HuH-7 (cell line): ENCODE data around the gene HECTD1.
"Not testable (repeated sequence)": the region's sequence is repeated elsewhere in the genome, so short reads cannot be mapped to it uniquely, and the experiment has no call there.

ENCODE experiments used
- DNase-seq: peaks from one replicate; pipeline ENCODE4 v3.0.0; 2011; ENCODE audit warnings: low spot score

The HECTD1 gene

DNA sequence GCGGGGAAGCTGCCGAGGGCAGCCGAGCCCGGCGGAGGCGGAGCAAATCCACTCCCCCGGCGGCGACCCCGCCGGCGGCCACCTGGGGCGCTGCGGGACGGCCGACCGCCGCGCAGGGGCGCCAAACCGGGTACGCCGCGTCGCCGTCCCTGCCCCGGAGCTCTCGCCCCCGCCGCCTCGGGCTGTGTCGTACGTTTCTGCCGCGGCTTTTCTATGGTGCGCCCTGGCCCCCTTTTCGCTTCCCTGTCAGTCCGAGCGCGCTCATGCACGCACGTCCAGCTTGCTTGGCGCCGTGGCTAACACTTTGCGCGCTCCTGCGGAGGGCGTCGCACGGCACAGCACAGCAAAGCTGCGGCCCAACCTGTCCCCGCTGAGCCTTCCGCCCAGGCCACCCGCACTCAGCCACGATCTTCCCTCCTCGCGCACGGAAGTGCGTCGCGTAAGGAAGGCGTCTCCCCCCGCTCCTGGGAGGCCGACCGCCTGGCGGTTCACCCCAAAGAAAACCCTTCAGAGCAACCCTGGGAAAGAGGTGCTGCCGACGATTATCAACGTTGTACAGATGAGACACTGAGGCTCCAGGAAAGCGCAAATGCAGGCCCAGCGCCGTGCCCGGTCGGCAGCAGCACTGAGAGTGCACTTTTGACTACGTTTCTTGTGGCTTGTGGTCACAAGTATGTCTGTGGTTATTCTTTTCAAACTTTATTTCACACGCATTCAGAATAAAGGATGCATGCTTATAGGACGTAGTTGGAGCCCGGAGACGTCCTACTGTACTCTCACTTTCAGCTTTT is at the start of gene HECTD1:
Gene HECTD1 (minus strand): TSS at position 39 of the 791 bp plus-strand sequence. CDS start 1,857 bp downstream, outside the sequence.
- DNase-seq, result peak; percentile 100

GRCh38 chr14:31257244-31257553 is 49.6 kb upstream of the HECTD1 start:
- DNase-seq, result no peak

DNA sequence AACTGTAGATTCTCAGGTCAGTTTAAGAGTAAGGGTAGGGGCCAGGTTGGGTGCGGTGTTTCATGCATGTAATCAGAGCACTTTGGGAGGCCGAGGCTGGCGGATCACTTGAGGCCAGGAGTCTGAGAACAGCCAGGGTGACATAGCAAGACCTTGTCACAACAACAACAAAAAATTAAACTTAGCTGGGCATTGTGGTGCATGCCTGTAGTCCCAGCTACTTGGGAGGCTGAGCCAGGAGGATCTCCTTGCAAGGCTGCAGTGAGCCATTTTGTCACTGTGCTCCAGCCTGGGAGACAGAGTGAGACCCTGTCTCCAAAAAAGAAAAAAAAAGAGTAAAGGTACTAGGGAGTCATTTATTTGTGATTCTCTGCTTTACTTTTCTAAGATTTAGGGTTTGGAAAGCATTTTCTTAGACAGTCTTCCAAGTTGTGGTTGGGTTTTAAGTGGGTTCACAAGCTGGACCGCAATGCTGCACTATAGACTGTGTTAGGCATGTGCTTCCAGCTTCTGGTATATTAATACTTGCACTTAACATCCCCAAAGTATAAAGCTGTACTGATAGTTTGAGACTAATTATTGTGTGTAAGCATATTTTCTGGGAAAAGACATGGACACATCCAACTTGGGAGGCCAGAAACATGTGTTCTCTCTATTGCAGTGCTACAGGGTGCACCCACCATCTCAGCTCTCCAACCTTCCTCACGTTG is 49.1 kb upstream of the HECTD1 start:
- DNase-seq, result no peak

- DNase-seq, result not testable (repeated sequence)
These were observed 48.3 kb upstream of the HECTD1 start for GRCh38 chr14:31255918-31256317.

DNA sequence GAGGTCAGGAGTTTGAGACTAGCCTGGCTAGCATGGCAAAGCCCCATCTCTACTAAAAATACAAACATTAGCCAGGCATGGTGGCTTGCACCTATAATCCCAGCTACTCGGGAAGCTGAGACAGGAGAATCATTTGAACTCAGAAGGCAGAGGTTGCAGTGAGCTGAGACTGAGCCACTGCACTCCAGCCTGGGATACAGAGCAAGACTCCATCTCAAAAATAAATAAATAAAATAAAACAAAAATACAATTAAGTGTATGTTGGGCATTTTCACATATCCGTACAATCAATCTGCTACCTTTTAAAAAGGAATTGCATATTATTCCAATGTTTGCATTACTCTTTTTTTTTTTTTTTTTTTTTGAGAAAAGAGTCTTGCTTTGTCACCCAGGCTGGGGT is 47.7 kb upstream of the HECTD1 start:
- no peak for DNase-seq

- DNase-seq, result no peak
These were observed 46.3 kb upstream of the HECTD1 start for GRCh38 chr14:31253746-31254471.

- no peak for DNase-seq
These were observed 45.3 kb upstream of the HECTD1 start for GRCh38 chr14:31252865-31253264.

DNA sequence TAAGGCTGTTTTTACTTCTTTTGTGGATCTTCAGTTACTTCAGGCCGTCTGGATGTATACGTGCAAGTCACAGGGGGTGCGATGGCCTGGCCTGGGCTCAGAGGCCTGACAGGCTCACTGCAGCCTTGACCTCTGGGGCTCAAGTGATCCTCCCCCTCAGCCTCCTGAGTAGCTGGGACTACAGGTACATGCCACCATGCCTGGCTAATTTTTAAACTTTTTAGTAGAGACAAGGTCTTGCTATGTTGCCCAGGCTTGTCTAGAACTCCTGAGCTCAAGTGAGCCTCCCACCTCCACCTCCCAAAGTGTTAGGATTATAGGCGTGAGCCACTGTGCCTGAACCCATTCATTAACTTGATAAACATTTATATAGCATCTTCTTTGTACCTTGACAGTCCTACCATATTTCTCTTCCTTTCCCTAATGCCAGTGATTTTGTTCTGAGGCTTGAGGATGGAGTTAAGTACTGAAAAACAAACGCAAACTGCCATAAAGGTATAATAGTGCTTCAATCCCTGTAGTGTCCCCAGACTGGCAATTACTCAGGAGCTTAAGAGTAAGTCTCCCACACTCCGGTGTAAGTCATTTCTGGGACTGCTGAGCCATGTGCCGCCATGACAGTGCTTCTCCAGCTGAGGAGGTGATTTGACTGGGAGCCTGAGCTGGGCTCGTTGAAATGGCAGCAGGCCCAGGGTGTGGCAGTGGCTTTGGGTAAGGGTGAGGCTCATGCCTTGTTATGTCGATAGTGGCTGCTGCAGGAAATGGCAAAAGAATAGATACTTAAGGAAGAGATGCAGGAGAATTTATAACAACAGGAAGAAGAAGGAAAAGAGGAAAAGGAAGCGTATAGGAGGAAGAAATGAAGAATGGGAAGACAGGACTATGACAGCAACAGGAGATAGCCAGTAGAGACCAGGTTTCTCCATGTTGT is 43.7 kb upstream of the HECTD1 start:
- no peak for DNase-seq

GRCh38 chr14:31244626-31245025 is 37.0 kb upstream of the HECTD1 start:
- DNase-seq, result no peak

GRCh38 chr14:31243860-31244259 is 36.3 kb upstream of the HECTD1 start:
- DNase-seq, result no peak

- not testable (repeated sequence) for DNase-seq
These were observed 34.8 kb upstream of the HECTD1 start for GRCh38 chr14:31242161-31242940.

- no peak for DNase-seq
These were observed 34.0 kb upstream of the HECTD1 start for GRCh38 chr14:31241450-31242114.

GRCh38 chr14:31239741-31240140 is 32.1 kb upstream of the HECTD1 start:
- no peak for DNase-seq

- no peak for DNase-seq
These were observed 27.9 kb upstream of the HECTD1 start for GRCh38 chr14:31235462-31235861.

DNA sequence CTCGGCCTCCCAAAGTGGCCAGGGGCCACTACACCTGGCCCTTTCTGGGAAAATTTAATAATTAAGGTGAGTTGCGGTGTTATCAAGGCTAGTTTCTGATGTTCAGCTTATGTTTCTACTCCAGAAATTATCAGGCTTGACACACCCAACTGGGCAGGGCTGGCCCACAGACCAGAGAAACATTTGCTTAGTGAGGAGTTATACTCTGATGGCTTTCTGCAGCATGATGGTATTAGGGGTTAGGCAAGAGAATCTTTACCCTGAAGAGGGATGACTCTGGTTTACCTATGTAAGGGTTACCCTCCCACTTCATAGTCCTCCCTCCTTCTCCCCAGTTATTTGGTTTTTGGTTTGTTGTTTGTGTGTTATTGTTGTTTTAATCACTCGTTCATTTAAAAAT is 24.5 kb upstream of the HECTD1 start:
- no peak for DNase-seq

- not testable (repeated sequence) for DNase-seq
These were observed 23.7 kb upstream of the HECTD1 start for GRCh38 chr14:31231272-31231671.

DNA sequence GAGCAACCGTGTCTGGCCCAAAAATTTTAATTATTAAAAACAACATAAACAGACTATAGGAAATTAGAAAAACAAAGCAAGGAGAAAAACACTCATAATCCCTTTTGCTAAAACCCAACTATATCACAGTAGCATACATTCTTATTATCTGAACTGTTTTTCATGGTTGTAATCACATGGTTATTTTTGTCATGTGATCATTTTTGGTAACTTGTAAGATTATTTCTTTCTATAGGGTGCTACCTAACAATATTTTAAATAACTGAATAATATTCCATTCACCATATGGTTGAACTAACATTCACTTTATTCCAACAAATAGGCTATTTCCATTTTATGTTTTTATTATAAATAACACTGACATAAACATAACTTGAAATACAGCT is 23.0 kb upstream of the HECTD1 start:
- DNase-seq, result no peak

GRCh38 chr14:31229638-31230572 is 22.3 kb upstream of the HECTD1 start:
- peak; percentile 99 for DNase-seq

DNA sequence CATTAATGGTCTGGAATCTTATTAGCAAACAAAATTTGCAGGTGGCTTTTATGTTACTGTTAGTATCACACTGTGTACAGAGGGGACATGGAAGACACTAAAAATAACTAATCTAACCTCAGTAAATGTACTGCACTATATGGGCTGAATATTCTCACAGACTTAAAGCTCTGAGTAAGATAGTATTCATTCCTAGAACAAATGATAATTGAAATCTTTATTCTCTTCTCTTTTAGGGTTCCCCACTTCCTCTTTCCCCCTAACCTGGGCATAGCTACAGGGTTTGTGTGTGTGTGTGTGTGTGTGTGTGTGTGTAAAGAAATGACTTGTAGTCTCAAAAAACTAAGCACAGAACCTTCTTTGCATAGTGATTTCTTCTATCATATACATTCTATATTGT is 21.4 kb upstream of the HECTD1 start:
- DNase-seq, result no peak
